Measurements from ENCODE around the gene EML1. TPM values are rescaled to one million over a fixed set of nuclear protein-coding genes. Genes with fewer than 3 reads are reported as not detected.
A peak's percentile ranks its signal among the peaks of the same experiment; 100 is the strongest.
"Not testable (repeated sequence)": the region's sequence is repeated elsewhere in the genome, so short reads cannot be mapped to it uniquely, and the experiment has no call there.

EML1 gene
- total and polyA plus RNA-seq, 8 donors = 5.8 to 66.5 (median 34.8) TPM

DNA sequence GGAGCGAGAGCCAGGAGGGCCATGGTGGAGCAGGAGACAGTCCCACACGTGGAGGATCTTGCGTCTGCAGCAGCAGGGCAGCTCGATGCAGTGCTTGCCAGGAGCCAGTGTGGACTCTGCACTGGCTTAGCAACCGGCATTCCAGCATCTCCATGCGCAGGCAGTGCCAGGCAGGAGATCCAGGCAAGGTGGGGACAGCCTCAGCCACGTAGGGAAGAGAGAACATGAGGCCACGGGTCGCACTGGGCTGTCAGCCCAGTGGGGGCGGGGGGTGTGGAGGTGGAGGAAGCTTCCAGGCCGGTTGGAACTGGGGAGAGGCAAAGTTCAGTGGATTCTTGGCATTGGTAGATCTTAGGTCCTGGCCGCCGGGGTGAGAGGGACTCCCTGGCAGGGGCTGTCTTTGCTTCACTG, 151.0 kb downstream of the EML1 start:
- Histone ChIP-seq H3K4me1 (peaks cover 13 to 31% (median 22%) of the 10 kb centered on the region in 4 donors), H3K36me3 (peaks cover 5 to 50% (median 31%) of the 10 kb centered on the region in 4 donors), H3K27me3 (peaks cover 0 to 4% (median 0%) of the 10 kb centered on the region in 3 donors), H3K4me3 (no peak overlapping the region), H3K9me3 (no peaks in the 10 kb centered on the region), H3K27ac (no peak overlapping the region)
- 26 to 49% (median 30%) methylated on average over 12 to 13 of the region's 13 CpGs for WGBS, 5 donors
- intact Hi-C loops (cut with DNase I; ENCODE audit: low total_unique reads) = no loop called here
- peak; percentile 36 for DNase-seq
- TF ChIP-seq POLR2AphosphoS5 (IDR thresholded peaks at IDR 0.05) = no peak
- no peak for TF ChIP-seq POLR2A (IDR thresholded peaks at IDR 0.05)
- TF ChIP-seq, protein P1, sequence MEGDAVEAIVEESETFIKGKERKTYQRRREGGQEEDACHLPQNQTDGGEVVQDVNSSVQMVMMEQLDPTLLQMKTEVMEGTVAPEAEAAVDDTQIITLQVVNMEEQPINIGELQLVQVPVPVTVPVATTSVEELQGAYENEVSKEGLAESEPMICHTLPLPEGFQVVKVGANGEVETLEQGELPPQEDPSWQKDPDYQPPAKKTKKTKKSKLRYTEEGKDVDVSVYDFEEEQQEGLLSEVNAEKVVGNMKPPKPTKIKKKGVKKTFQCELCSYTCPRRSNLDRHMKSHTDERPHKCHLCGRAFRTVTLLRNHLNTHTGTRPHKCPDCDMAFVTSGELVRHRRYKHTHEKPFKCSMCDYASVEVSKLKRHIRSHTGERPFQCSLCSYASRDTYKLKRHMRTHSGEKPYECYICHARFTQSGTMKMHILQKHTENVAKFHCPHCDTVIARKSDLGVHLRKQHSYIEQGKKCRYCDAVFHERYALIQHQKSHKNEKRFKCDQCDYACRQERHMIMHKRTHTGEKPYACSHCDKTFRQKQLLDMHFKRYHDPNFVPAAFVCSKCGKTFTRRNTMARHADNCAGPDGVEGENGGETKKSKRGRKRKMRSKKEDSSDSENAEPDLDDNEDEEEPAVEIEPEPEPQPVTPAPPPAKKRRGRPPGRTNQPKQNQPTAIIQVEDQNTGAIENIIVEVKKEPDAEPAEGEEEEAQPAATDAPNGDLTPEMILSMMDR (IDR thresholded peaks at IDR 0.05) = no peak
- no peak for TF ChIP-seq EP300 (IDR thresholded peaks at IDR 0.05)

DNA sequence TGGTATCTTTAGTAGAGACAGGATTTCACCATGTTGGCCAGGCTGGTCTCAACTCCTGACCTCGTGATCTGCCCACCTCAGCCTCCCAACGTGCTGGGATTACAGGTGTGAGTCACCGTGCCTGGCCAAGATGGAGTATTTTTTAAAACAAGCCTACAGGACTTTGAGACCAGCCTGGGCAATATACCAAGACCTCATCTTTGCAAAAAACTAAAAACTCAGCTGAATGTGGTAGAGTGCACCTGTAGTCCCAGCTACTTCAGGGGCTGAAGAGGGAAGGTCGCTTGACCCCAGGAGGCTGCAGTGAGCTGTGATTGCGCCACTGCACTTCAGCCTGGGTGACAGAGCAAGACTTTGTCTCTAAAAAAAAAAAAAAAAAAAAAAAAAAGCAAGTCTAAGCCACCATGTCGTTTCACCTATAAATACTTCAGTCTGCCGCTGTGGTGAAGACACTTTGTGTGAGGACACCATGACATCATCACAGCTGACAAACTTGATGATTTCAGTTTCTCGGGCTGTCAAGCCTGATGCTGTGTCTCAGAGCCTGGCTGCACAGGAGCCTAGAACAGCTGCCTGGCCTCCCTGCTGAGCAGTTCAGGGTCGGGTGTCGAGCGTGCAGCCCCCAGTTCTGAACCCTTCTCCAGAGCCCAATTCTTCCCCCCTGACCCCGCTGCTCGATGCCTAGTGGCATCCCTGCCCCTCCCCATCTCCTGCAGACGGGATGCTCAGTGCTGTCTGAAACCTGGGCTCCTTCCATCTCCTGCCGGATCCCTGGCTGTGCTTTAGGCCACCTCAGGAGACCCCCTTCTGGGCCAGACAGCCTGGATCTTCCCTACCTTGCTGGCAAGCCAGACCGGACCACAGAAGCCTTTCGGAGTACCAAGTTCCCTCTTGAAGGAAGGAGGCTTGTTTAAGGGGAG, 152.8 kb downstream of the EML1 start:
- peaks cover 0 to 33% (median 14%) of the 10 kb centered on the region in 4 donors for H3K36me3 ChIP-seq
- H3K9me3 ChIP-seq = no peaks in the 10 kb centered on the region
- H3K4me3 ChIP-seq = peak overlapping the region in 2 of 4 donors; percentile 19 to 25
- no peak for DNase-seq
- TF ChIP-seq POLR2A (IDR thresholded peaks at IDR 0.05) (no peak), EP300 (IDR thresholded peaks at IDR 0.05) (no peak)
- peaks cover 0 to 9% (median 6%) of the 10 kb centered on the region in 3 donors for H3K27me3 ChIP-seq
- intact Hi-C loops (cut with DNase I; ENCODE audit: low total_unique reads) = no loop called here
- H3K27ac ChIP-seq = peak overlapping the region in 1 of 5 donors; percentile 11
- WGBS, 5 donors = 58 to 72% (median 64%) methylated on average over 17 of the region's 17 CpGs
- peaks cover 17 to 36% (median 24%) of the 10 kb centered on the region in 4 donors for H3K4me1 ChIP-seq

DNA sequence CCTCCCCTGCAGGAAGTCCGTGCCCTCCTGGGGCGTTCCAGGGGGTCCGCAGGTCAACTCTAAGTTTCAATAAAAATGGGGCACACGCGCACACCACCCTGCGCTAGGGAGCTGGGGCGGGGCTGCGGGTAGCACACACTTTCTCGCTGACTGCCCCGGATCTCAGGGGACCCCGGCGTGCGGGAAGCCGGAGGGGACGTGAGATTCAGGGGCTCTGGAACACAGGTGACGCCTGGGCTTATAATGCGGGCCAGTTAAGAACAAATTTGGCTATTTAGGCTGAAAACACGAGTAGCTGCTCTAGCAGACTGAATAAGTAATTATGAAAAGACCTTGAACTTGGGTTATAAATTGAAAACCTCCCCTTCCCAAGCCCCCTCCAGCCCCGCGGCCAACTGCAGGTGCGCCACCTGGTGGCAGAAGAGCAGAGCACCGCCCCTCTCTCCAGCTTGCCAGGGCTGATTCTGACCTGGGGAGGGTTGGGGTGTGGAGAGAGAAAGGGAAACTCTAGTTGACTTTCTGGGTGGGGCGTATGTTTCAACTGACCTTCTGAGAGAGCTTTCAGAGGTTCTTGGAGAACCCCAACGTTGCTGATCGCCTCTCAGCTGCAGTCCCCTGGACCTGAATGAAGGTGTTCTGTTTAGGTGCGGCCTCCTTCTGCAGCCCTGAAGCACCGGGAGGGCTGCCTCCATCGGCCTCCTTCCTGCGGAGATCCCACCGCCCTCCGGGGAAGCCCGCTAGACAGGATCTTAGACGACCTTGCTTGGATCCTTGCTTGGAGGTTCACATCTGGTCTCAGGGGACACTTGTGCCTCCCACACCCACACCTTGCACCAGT, 153.7 kb downstream of the EML1 start:
- peaks cover 0 to 24% (median 11%) of the 10 kb centered on the region in 4 donors for H3K36me3 ChIP-seq
- peak; percentile 55 to 75 for DNase-seq
- WGBS, 5 donors = 23 to 30% (median 27%) methylated on average over 33 of the region's 33 CpGs
- peak overlapping the region in 1 of 5 donors; percentile 11 for H3K27ac ChIP-seq
- peak overlapping the region in 2 of 4 donors; percentile 19 to 25 for H3K4me3 ChIP-seq
- H3K27me3 ChIP-seq = peaks cover 0 to 13% (median 9%) of the 10 kb centered on the region in 3 donors
- intact Hi-C loops (cut with DNase I; ENCODE audit: low total_unique reads) = no loop called here
- H3K9me3 ChIP-seq = no peaks in the 10 kb centered on the region
- TF ChIP-seq POLR2A (IDR thresholded peaks at IDR 0.05) (no peak), EP300 (IDR thresholded peaks at IDR 0.05) (no peak), POLR2AphosphoS5 (IDR thresholded peaks at IDR 0.05) (peak in 1 of 3 donors; percentile 31)
- TF ChIP-seq, protein P1 (IDR thresholded peaks at IDR 0.05) = peak in 5 of 7 experiments; percentile 49 to 89 (median 83)
- peaks cover 17 to 36% (median 24%) of the 10 kb centered on the region in 4 donors for H3K4me1 ChIP-seq

DNA sequence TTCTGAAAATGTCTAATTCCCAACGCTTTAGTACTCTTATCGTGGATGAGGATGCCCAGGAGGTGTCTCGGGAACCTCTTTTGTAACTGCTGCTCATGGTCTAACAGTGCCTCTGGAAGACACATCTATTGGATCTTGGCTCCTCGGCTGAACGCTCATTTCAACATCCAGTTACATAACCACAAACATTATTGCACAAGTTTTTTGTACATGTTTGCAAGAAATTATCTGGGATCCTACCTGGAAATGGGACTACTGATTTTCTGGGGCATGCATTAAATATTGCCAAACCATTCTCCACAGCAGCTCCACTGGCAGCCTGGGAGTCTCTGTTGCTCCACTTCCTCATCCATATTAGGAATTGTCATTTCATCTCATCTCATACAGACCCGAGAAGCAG, 154.5 kb downstream of the EML1 start:
- intact Hi-C loops (cut with DNase I; ENCODE audit: low total_unique reads) = no loop called here
- DNase-seq = no peak
- H3K4me3 ChIP-seq = no peak overlapping the region
- H3K9me3 ChIP-seq = no peaks in the 10 kb centered on the region
- no peak overlapping the region for H3K27ac ChIP-seq
- WGBS, 5 donors = 65 to 79% (median 78%) methylated on average over 6 of the region's 6 CpGs
- TF ChIP-seq POLR2A (IDR thresholded peaks at IDR 0.05) (no peak), POLR2AphosphoS5 (IDR thresholded peaks at IDR 0.05) (no peak), EP300 (IDR thresholded peaks at IDR 0.05) (no peak)
- TF ChIP-seq, protein P1 (IDR thresholded peaks at IDR 0.05) = no peak
- H3K27me3 ChIP-seq = peaks cover 0 to 13% (median 9%) of the 10 kb centered on the region in 3 donors
- peaks cover 17 to 36% (median 24%) of the 10 kb centered on the region in 4 donors for H3K4me1 ChIP-seq
- peaks cover 0 to 15% (median 5%) of the 10 kb centered on the region in 4 donors for H3K36me3 ChIP-seq

DNA sequence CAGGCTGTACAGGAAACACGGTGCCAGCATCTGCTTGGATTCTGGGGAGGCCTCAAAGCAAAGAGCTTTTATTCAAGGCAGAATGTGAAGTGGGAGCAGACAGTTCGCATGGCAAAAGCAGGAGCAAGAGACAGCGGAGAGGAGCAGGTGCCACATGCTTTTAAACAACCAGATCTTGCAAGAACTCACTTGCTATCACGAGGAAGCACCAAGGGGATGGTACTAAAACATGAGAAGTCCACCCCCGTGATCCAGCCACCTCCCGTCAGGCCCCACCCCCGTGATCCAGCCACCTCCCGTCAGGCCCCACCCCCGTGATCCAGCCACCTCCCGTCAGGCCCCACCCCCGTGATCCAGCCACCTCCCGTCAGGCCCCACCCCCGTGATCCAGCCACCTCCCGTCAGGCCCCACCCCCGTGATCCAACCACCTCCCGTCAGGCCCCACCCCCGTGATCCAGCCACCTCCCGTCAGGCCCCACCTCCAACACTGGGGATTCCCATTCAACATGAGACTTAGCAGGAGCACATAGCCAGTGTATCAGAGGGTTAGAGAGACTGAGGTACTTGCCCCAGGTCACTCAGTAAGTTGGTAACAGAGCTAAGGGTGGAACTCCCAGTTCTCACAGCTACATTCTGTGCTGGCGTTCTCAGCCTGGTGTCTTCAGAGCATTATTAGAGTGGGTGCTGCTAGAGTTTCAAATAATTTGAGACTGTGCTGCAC, 156.0 kb downstream of the EML1 start:
- DNase-seq = peak in 1 of 2 donors; percentile 47
- H3K27me3 ChIP-seq = peaks cover 0 to 13% (median 9%) of the 10 kb centered on the region in 3 donors
- WGBS, 5 donors = 36 to 58% (median 40%) methylated on average over 5 to 14 of the region's 19 CpGs
- H3K9me3 ChIP-seq; intact Hi-C loops (cut with DNase I; ENCODE audit: low total_unique reads); H3K27ac ChIP-seq; H3K4me3 ChIP-seq; H3K36me3 ChIP-seq: not testable (repeated sequence)
- peaks cover 17 to 33% (median 23%) of the 10 kb centered on the region in 4 donors for H3K4me1 ChIP-seq

All from stomach (tissue), 9 donors.